Measurements from ENCODE around the gene MCM6. TPM values are rescaled to one million over a fixed set of nuclear protein-coding genes. Genes with fewer than 3 reads are reported as not detected.

MCM6 gene
- total RNA-seq, 1 donor from 2014 or later: 1.9 TPM

GRCh38 chr2:135791418-135792190, 84.6 kb downstream of the MCM6 start:
- no peak for DNase-seq (ENCODE audit: low spot score)
- no peak for ATAC-seq

GRCh38 chr2:135790423-135790822, 85.8 kb downstream of the MCM6 start:
- ATAC-seq (no peak), DNase-seq (ENCODE audit: low spot score) (no peak)

Other genes with a start within 250 kb of the MCM6 start
- 65.8 TPM for gene UBXN4, start 134.6 kb downstream of the MCM6 start, total RNA-seq
- gene LCT, start 39.3 kb downstream of the MCM6 start, total RNA-seq: not detected
- gene DARS1, start 109.2 kb upstream of the MCM6 start, total RNA-seq: 19.9 TPM
- 2.0 TPM for gene CXCR4, start 241.7 kb upstream of the MCM6 start, total RNA-seq